AG09309 (cell line): ENCODE measurements around the gene PAXIP1.

Source experiments
- DNase-seq: peaks from one replicate; pipeline ENCODE4 v3.0.0-alpha.2; 2010; ENCODE audit warnings: low read depth
- H3K4me3 ChIP-seq: 2 replicates; pipeline ENCODE4 v1.5.1; 2011; ENCODE audit warnings: mild to moderate bottlenecking, low read depth, low read length, moderate library complexity; ENCODE audit not compliant: control insufficient read depth
- TF ChIP-seq, protein P1 (sequence below): IDR thresholded peaks from 2 replicates; pipeline ENCODE4 v1.5.1; 2011; ENCODE audit warnings: mild to moderate bottlenecking, low read depth, low read length, inconsistent platforms; ENCODE audit not compliant: insufficient read depth, control insufficient read depth; ENCODE audit errors: missing control alignments

The PAXIP1 gene

DNA sequence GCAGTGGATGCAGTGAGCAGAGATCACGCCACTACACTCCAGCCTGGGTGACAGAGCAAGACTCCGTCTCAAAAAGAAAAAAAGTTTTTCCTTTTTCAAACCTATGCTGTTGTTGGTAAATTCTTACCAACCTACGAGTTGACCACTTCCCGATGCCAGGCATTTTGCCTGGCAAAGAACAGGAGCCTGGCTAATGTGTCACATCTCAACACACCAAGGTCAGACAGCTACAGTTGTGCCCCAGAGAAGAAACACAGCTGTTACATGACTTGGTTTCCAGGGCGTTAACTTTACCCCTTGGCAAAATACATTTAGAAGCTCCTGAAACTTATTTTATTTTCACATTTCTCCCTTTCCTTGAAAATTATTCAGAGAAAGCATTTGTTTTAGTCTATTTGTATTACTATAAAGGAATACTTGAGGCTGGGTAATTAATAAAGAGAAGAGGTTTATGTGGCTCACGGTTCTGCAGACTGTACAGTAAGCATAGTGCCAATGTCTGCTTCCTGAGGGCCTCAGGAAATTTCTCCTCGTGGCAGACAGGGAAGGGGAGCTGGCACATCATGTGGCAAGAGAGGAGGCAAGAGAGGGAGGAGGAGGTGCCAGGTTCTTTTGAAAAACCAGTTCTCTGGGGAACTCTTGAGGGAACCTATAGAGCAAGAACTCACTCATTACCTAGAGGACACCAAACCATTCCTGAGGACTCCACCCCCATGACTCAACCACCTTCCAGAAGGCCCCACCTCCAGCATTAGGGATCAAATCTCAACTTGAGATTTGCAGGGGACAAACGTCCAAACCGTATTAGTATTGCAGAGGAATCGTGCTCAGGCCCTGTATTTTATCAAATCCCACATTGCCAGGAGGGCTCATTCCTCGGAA lies 83.3 kb downstream of the PAXIP1 start:
- DNase-seq = no peak
- no peak overlapping the region for H3K4me3 ChIP-seq
- TF ChIP-seq, protein P1, sequence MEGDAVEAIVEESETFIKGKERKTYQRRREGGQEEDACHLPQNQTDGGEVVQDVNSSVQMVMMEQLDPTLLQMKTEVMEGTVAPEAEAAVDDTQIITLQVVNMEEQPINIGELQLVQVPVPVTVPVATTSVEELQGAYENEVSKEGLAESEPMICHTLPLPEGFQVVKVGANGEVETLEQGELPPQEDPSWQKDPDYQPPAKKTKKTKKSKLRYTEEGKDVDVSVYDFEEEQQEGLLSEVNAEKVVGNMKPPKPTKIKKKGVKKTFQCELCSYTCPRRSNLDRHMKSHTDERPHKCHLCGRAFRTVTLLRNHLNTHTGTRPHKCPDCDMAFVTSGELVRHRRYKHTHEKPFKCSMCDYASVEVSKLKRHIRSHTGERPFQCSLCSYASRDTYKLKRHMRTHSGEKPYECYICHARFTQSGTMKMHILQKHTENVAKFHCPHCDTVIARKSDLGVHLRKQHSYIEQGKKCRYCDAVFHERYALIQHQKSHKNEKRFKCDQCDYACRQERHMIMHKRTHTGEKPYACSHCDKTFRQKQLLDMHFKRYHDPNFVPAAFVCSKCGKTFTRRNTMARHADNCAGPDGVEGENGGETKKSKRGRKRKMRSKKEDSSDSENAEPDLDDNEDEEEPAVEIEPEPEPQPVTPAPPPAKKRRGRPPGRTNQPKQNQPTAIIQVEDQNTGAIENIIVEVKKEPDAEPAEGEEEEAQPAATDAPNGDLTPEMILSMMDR = no peak

DNA sequence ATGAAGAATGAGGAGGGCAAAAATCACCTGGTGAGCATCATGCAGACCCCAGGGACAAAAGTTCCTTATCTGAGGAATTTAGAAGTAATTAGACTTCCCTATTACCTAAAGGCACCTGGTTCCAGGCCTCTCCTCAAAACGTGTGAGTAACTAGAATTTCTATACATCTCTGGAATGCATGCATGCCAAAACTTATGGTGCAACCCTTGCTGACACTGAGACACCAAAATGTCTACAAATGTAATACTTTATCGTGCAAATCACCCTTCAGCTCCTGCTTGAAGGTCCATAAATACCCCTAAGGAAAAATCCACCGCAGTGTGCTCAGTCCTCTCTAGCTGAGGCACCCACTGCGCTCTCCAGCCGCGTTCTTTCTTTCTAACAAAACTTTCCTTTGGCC lies 84.2 kb downstream of the PAXIP1 start:
- H3K4me3 ChIP-seq = no peak overlapping the region
- DNase-seq = no peak
- TF ChIP-seq, protein P1 = no peak

DNA sequence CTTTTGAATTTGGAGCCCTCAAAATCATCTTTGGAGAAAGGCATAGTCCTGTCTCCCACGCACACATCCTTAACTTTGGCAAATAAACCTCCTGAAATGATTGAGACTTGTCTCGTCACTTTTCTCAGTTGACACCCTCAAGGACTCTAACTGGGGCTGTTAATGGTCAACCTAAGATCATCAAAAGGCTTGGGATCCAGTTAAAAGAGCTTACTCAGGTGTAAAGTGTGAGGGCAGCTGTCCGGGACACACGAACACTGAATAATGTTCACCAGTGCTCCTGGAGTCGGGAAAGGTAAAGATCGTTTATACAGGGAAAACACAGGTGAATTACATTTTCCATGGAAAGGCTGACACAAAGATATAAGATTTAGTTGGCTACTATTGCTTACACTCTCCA lies 84.7 kb downstream of the PAXIP1 start:
- no peak for DNase-seq
- no peak overlapping the region for H3K4me3 ChIP-seq
- TF ChIP-seq, protein P1 = no peak

GRCh38 chr7:154917808-154918160 lies 85.1 kb downstream of the PAXIP1 start:
- no peak overlapping the region for H3K4me3 ChIP-seq
- TF ChIP-seq, protein P1 = no peak
- DNase-seq = no peak

DNA sequence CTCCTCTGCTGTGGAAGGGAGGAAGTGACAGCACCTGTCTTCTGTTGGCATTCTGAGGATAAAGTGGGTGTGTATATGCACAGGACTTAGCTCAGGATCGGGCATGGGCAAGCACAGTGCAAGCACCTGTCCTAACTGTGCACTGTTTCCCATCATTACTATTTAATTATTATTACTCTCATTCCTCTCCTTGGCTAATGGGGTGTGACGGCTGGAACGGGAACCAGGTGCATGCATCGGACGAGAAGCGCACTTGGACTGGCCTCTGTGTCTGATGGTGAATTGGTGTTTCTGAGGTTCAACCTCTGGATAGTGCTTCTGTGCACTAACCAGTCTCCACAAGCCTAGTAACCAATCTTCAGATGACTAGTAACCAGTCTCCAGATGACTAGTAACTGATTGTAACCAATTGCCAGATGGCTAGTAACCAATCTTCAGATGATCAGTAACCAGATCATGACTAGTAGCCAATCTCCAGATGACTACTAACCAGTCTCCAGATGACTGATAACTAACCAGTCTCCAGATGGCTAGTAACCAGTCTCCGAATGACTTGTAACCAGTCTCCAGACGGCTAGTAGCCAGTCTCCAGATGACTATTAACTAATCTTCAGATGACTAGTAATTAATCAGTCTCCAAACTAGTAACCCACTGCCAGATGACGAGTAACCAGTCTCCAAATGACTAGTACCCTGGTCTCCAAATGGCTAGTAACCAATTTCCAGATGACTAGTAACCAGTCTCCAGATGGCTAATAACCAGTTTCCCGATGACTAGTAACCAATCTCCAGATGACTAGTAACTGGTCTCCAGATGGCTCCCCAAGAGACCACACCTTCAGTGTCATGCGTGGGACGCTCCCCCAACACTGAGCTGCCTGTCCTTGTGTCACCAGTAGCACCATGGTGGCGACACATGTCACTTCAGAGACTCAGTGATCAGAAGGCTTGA lies 85.8 kb downstream of the PAXIP1 start:
- TF ChIP-seq, protein P1 = no peak
- no peak for DNase-seq
- no peak overlapping the region for H3K4me3 ChIP-seq

GRCh38 chr7:154916381-154916780 lies 86.5 kb downstream of the PAXIP1 start:
- H3K4me3 ChIP-seq = no peak overlapping the region
- TF ChIP-seq, protein P1 = no peak
- no peak for DNase-seq
